IPS-15b (cell line): ENCODE data around the gene GTF2A2.

ENCODE experiments used
- H3K27me3 ChIP-seq: one replicate; pipeline ENCODE4 v1.6.1; 2013; ENCODE audit warnings: low read length; ENCODE audit not compliant: control insufficient read depth, insufficient read depth
- H3K36me3 ChIP-seq: one replicate; pipeline ENCODE4 v1.6.1; 2013; ENCODE audit warnings: low read length; ENCODE audit not compliant: control insufficient read depth, insufficient read depth
- H3K4me1 ChIP-seq: one replicate; pipeline ENCODE4 v1.6.1; 2013; ENCODE audit warnings: mild to moderate bottlenecking, low read length; ENCODE audit not compliant: control insufficient read depth, insufficient read depth
- H3K4me3 ChIP-seq: one replicate; pipeline ENCODE4 v1.5.1; 2013; ENCODE audit warnings: low read depth, low read length
- H3K9ac ChIP-seq: one replicate; pipeline ENCODE4 v1.6.1; 2013; ENCODE audit warnings: low read depth, mild to moderate bottlenecking, low read length
- H3K9me3 ChIP-seq: one replicate; pipeline ENCODE4 v1.6.1; 2013; ENCODE audit warnings: mild to moderate bottlenecking, low read length; ENCODE audit not compliant: control insufficient read depth, insufficient read depth

The GTF2A2 gene

DNA sequence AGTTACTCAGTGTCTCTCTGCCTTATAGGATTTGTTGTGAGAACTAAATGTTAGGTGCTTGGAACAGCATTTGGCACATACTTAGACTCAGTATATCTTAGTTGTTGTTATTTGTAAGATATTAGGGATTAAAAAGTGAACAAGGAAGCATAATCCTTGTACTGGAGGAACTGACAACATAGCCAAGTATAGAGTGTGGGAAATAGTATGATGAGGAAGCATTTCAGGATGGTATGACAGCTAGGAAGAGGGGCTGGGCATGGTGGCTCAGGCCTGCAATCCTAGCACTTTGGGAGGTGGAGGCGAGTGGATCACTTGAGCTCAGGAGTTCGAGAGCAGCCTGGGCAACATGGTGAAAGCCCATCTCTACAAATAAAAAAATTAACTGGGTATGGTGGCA is 62.3 kb downstream of the GTF2A2 start:
- Histone ChIP-seq H3K4me3 (no peak overlapping the region), H3K27me3 (no peaks in the 10 kb centered on the region), H3K9me3 (no peaks in the 10 kb centered on the region), H3K9ac (no peak overlapping the region), H3K4me1 (no peaks in the 10 kb centered on the region), H3K36me3 (no peaks in the 10 kb centered on the region)

DNA sequence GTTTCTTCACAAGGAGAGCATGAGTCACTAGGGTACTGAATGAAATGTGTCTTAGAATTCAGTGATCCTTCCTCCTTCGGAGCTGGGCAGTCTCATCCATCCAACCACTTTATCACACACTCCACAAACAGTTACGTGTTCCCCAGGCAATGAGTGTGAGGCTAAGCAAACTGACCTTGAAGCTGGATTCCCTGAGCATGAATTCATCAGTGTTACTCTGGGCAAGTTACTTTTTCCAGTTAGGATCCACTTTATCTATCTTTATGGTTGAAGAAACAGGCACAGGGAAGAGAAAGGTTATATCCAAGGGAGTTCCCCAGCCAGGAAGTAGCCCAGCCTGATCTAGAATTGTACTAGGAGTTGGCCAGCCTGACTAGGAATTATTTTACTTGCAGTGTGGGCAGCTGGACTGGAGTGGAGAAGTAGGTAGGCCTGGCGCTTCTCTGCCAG is 62.8 kb downstream of the GTF2A2 start:
- H3K27me3 ChIP-seq = no peaks in the 10 kb centered on the region
- H3K36me3 ChIP-seq = no peaks in the 10 kb centered on the region
- H3K4me3 ChIP-seq = no peak overlapping the region
- H3K4me1 ChIP-seq = no peaks in the 10 kb centered on the region
- H3K9me3 ChIP-seq = no peaks in the 10 kb centered on the region
- H3K9ac ChIP-seq = no peak overlapping the region

DNA sequence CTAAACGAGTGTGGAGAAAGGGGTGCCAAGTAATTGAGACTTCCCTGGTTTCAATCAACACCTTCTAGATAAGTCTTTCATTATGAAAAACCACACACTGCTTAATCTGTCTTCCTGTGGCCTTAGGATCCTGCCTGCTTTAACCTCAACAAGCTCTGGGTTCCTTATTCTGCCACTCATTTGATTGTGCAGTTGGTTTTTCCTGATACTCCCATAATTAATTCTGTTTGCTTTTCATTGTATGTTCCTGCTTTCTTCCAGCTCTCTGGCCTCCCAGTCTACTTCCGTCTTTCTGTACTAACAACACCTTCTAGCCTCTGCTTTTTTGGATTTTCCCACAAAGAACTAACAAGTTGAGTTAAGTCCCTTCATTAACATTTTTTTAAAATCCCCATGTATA is 66.0 kb downstream of the GTF2A2 start:
- no peaks in the 10 kb centered on the region for H3K36me3 ChIP-seq
- H3K4me3 ChIP-seq = no peak overlapping the region
- H3K27me3 ChIP-seq = no peaks in the 10 kb centered on the region
- no peaks in the 10 kb centered on the region for H3K4me1 ChIP-seq
- H3K9ac ChIP-seq = no peak overlapping the region
- no peaks in the 10 kb centered on the region for H3K9me3 ChIP-seq

DNA sequence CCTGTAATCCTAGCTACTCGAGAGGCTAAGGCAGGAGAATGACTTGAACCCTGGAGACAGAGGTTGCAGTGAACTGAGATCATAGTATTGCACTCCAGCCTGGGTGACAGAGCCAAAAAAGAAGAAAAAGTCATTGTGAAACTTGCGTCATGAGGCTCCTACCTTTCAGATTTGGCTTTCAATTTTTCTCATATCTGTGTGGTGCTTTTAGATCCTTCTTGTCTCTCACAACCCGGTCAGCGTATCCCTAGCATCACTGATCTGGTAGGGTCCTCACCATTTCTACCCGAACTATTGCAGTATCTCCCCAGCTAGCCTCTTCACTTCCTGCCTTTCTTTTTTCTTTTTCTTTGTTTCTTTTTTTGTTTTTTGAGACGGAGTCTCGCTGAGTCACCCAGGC is 67.3 kb downstream of the GTF2A2 start:
- Histone ChIP-seq H3K4me1 (no peaks in the 10 kb centered on the region), H3K9me3 (no peaks in the 10 kb centered on the region), H3K27me3 (no peaks in the 10 kb centered on the region), H3K9ac (no peak overlapping the region), H3K36me3 (no peaks in the 10 kb centered on the region), H3K4me3 (no peak overlapping the region)
